Right lobe of liver (tissue), 6 donors: ENCODE measurements around the gene PRR3. TPM values are rescaled to one million over a fixed set of nuclear protein-coding genes. Genes with fewer than 3 reads are reported as not detected.
"Not testable (repeated sequence)": the region's sequence is repeated elsewhere in the genome, so short reads cannot be mapped to it uniquely, and the experiment has no call there.

Experiments
- ATAC-seq, 4 donors: fragments of 200-7000 bp; cut with Tn5 transposase; one replicate each; pipeline ENCODE4 v1.9.1; 2020; ENCODE audit warnings: mild to moderate bottlenecking in 4 of 4, moderate library complexity in 4 of 4
- DNase-seq, 3 donors: peaks; one replicate each; pipeline ENCODE4 v3.0.0-alpha.2; 2020
- H3K27ac ChIP-seq, 3 donors: fragments of 200-600 bp; one replicate each; pipeline ENCODE4 v1.8.0; 2022
- H3K27me3 ChIP-seq, 2 donors: fragments of 200-600 bp; one replicate each; pipeline ENCODE4 v1.8.0; 2022
- H3K36me3 ChIP-seq, 4 donors: fragments of 200-600 bp; sonication (generic) in 1 of 4; one replicate each; pipeline versions ENCODE4 v1.5.1 to v1.8.0; 2017 to 2022; ENCODE audit warnings: control low read depth in 1 of 4
- H3K4me1 ChIP-seq, 4 donors: fragments of 200-600 bp; sonication (generic) in 1 of 4; one replicate each; pipeline versions ENCODE4 v1.5.1 to v1.8.0; 2017 to 2022; ENCODE audit warnings: control low read depth in 1 of 4
- H3K4me3 ChIP-seq, 3 donors: fragments of 200-600 bp; one replicate each; pipeline ENCODE4 v1.8.0; 2022
- H3K9me3 ChIP-seq, 4 donors: fragments of 200-600 bp; sonication (generic) in 1 of 4; one replicate each; pipeline versions ENCODE4 v1.5.1 to v1.8.0; 2017 to 2022; ENCODE audit warnings: control low read depth in 1 of 4
- POLR2A ChIP-seq: fragments of 450-650 bp; IDR thresholded peaks from one replicate; pipeline ENCODE4 v1.6.1; 2017; ENCODE audit warnings: antibody characterized with exemption, mild to moderate bottlenecking
- WGBS: methylation state at CpG from one replicate; pipeline ENCODE4 v1.1.6; 2018; ENCODE audit warnings: low coverage, low lambda C conversion rate; ENCODE audit not compliant: insufficient coverage; ENCODE audit errors: missing lambda C conversion rate; 5-methylcytosine and 5-hydroxymethylcytosine counted together
- intact Hi-C, 2 donors: fragments of 100-400 bp; cut with DNase I; formaldehyde crosslinking; loops; one replicate each; pipeline versions ENCODE4 v1.11.2 to v1.14.1; 2022
- total RNA-seq, 6 experiments: library from RNA; depleted of rRNA in 2 of 6; stranded (reverse); fragments of >200 nt in 2 of 6; fragmentation: NEBNext Ultra II Directional in 3 of 6; extraction: Animal tissue kit (Norgen Biotek cat#: 25700) in 3 of 6; gene quantifications; one replicate each; pipeline versions ENCODE4 v1.1.0 to v1.2.4, GENCODE V29; 2016 to 2023
- TF ChIP-seq, protein P1 (sequence below), 4 donors: fragments of 200-600 bp in 3 of 4; fragments of 450-650 bp in 1 of 4; IDR thresholded peaks; one replicate each; pipeline versions ENCODE4 v1.5.1 to v1.8.0; 2016 to 2022; ENCODE audit warnings: antibody characterized with exemption in 4 of 4, mild to moderate bottlenecking in 2 of 4
- donor health status: DM: no; HTN: yes; CAD: no.
- donor health status: DM: no; HTN: no; CAD: no.
- donor health status: DM: no; HTN: no; CAD: no.
- donor health status: DM: no; HTN: yes; CAD: no.
- donor health status: DM: no; HTN: yes; CAD: no.

Gene PRR3
- total RNA-seq, 6 experiments from 2014 or later = 2.3 to 3.8 (median 2.6) TPM

DNA sequence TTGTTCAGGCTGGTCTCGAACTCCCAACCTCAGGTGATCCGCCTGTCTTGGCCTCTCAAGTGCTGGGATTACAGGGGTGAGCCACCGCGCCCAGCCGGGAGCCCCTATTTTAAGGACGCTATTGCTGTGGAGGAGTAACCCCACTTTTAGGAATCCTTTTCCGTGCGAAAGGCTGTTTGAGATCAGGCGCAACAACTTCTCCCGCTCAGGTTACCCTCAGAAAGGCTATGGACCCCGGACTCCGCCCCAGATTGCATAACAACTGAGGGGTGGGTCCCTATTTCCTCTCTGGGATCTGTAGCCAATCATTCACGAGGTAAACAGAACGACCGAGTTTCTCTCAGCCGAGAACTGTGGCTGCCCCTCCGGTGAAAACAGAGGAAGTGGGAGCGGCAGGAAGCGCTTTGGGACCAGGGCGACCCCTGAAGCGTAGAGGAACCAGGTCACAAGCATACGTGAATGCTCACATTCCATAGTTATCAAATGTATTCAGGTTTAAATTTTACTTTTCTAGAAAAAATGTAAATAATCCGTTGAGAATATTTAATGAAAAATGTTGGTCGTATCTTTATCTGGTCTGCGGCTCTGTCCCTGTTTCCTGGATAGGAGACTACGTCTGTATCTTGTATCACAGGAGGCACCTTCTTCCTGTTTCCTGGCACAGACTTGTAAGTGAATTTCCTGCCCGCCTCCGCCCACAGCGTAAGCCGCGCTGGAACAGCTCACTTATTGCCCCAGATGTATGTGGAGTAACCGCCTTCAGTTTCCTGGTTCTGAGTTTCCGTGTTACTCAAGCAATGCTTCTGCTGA is 40.9 kb upstream of the PRR3 start:
- DNase-seq (peak; percentile 88 to 96 (median 91)), ATAC-seq (peak; percentile 94 to 97 (median 96))
- H3K4me3 ChIP-seq = peak overlapping the region; percentile 38 to 55 (median 51)
- 2% methylated on average over 23 of the region's 33 CpGs for WGBS
- H3K36me3 ChIP-seq = no peaks in the 10 kb centered on the region
- no peaks in the 10 kb centered on the region for H3K27me3 ChIP-seq
- H3K9me3 ChIP-seq = no peaks in the 10 kb centered on the region
- H3K27ac ChIP-seq = peak overlapping the region; percentile 89 to 99 (median 96)
- peaks cover 0 to 9% (median 0%) of the 10 kb centered on the region in 4 donors for H3K4me1 ChIP-seq
- TF ChIP-seq, protein P1, sequence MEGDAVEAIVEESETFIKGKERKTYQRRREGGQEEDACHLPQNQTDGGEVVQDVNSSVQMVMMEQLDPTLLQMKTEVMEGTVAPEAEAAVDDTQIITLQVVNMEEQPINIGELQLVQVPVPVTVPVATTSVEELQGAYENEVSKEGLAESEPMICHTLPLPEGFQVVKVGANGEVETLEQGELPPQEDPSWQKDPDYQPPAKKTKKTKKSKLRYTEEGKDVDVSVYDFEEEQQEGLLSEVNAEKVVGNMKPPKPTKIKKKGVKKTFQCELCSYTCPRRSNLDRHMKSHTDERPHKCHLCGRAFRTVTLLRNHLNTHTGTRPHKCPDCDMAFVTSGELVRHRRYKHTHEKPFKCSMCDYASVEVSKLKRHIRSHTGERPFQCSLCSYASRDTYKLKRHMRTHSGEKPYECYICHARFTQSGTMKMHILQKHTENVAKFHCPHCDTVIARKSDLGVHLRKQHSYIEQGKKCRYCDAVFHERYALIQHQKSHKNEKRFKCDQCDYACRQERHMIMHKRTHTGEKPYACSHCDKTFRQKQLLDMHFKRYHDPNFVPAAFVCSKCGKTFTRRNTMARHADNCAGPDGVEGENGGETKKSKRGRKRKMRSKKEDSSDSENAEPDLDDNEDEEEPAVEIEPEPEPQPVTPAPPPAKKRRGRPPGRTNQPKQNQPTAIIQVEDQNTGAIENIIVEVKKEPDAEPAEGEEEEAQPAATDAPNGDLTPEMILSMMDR (IDR thresholded peaks at IDR 0.05) = no peak
- TF ChIP-seq POLR2A = peak; percentile 77
- intact Hi-C loops = no loop called here

DNA sequence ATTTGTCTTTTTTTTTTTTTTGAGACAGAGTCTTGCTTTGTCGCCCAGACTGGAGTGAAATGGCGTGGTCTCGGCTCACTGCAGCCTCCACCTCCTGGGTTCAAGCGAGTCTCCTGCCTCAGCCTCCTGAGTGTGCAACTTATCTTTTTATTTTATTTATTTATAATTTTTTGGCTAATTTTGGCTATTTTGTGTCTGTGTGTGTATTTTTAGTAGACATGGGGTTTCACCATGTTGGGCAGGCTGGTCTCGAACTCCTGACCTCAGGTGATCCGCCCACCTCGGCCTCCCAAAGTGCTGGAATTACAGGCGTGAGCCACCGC is 40.4 kb upstream of the PRR3 start:
- H3K4me1 ChIP-seq, H3K27me3 ChIP-seq, H3K9me3 ChIP-seq, intact Hi-C loops, DNase-seq, ATAC-seq, H3K36me3 ChIP-seq: not testable (repeated sequence)
- peak overlapping the region; percentile 89 to 99 (median 96) for H3K27ac ChIP-seq
- WGBS = 39% methylated on average over 9 of the region's 9 CpGs
- H3K4me3 ChIP-seq = peak overlapping the region in 2 of 3 donors; percentile 51 to 55

DNA sequence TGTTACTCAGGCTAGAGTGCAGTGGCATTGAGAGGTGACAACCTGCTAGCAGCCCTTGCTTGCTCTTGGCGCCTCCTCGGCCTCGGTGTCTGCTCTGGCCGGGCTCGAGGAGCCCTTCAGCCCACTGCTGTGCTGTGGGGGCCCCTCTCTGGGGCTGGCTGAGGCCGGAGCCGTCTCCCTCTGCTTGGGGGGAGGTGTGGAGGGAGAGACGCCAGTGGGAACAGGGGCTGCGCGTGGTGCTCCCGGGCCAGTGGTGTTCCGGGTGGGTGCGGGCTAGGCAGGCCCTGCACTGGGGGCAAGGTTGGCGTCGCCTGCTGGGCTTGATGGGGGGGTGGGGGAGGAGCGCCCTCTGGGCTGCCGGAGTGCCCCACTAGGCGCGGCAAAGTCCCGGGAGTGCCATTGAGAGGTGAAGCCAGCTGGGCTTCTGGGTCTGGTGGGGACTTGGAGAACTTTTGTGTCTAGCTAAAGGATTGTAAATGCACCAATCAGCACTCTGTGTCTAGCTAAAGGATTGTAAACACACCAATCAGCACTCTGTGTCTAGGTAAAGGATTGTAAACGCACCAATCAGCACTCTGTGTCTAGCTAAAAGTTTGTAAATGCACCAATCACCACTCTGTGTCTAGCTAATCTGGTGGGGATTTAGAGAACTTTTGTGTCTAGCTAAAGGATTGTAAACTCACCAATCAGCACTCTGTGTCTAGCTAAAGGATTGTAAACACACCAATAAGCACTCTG is 39.2 kb upstream of the PRR3 start:
- DNase-seq = peak in 1 of 3 donors; percentile 35
- H3K9me3 ChIP-seq, H3K4me3 ChIP-seq, H3K4me1 ChIP-seq, H3K27me3 ChIP-seq, H3K27ac ChIP-seq, H3K36me3 ChIP-seq, intact Hi-C loops, ATAC-seq: not testable (repeated sequence)
- WGBS = 96% methylated on average over 6 of the region's 21 CpGs

DNA sequence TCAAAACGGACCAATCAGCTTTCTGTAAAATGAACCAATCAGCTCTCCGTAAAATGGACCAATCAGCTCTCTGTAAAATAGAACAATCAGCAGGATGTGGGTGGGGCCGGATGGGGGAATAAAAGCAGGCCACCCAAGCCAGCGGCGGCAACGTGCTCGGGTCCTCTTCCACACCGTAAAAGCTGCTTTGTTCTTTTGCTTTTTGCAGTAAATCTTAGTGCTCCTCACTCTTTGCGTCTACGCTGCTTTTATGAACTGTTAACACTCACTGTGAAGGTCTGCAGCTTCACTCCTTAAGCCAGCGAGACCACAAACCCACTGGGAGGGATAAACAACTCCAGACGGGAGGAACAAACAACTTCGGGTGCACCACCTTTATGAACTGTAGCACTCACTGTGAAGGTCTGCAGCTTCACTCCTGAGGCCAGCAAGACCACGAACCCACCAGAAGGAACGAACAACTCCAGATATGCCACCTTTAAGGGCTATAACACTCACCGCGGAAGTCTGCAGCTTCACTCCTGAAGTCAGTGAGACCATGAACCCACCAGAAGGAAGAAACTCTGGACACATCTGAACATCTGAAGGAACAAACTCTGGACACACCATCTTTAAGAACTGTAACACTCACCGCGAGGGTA is 38.5 kb upstream of the PRR3 start:
- 71% methylated on average over 16 of the region's 19 CpGs for WGBS
- intact Hi-C loops, H3K36me3 ChIP-seq: not testable (repeated sequence)

DNA sequence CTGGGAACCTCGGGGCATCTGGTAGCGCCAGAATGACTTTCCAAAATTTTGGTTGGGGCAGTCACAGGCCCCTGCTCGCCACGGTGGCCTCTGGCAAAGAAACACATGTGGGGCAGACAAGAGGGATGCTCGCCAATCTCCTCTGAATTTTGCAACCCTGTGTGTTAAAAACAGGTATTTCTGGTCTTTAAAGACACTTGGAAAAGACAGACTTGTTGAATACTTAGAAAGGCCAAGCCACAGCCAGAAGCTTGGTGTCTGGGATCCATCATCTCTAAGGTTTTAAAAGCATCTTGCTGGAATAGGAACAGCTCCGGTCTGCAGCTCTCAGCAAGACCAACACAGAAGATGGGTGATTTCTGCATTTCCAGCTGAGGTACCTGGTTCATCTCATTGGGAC is 36.6 kb upstream of the PRR3 start:
- ATAC-seq = no peak
- no peaks in the 10 kb centered on the region for H3K27me3 ChIP-seq
- no peaks in the 10 kb centered on the region for H3K9me3 ChIP-seq
- intact Hi-C loops = no loop called here
- H3K4me1 ChIP-seq = peaks cover 0 to 4% (median 0%) of the 10 kb centered on the region in 4 donors
- DNase-seq = no peak
- no peak overlapping the region for H3K4me3 ChIP-seq
- WGBS = 97% methylated on average over 5 of the region's 6 CpGs
- H3K27ac ChIP-seq = no peak overlapping the region
- H3K36me3 ChIP-seq = no peaks in the 10 kb centered on the region
- no peak for TF ChIP-seq POLR2A
- TF ChIP-seq, protein P1 (IDR thresholded peaks at IDR 0.05) = no peak

More for the DNA sequence above, 38.5 kb upstream of the PRR3 start:
- H3K4me3 ChIP-seq, DNase-seq, H3K9me3 ChIP-seq, ATAC-seq, H3K27ac ChIP-seq, H3K4me1 ChIP-seq, H3K27me3 ChIP-seq: not testable (repeated sequence)

DNA sequence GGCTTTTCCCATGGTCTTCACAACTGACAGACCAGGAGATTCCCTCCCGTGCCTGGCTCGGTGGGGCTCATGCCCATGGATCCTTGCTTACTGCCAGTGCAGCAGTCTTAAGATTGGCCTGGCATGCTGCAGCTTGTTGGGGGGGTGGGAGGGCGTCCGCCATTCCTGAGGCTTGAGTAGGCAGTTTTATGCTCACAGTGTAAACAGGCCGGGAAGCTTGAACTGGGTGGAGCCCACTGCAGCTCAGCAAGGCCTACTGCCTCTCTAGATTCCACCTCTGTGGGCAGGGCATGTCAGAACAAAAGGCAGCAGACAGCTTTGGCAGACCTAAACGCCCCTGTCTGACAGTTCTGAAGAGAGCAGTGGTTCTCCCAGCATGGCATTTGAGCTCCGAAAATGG is 36.0 kb upstream of the PRR3 start:
- WGBS = 87% methylated on average over 4 of the region's 7 CpGs
- DNase-seq, intact Hi-C loops, H3K4me3 ChIP-seq, H3K27me3 ChIP-seq, H3K27ac ChIP-seq, H3K36me3 ChIP-seq, H3K9me3 ChIP-seq, ATAC-seq, H3K4me1 ChIP-seq: not testable (repeated sequence)

DNA sequence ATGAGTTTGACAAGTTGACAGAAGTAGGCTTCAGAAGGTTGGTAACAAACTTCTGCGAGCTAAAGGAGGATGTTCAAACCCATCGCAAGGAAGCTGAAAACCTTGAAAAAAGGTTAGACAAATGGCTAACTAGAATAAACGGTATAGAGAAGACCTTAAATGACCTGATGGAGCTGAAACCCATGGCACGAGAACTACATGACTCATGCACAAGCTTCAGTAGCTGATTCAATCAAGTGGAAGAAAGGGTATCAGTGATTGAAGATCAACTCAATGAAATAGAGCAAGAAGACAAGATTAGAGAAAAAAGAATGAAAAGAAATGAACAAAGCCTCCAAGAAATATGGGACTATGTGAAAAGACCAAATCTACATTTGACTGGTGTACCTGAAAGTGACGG is 35.1 kb upstream of the PRR3 start:
- WGBS = 83% methylated on average over 4 of the region's 5 CpGs
- H3K27me3 ChIP-seq, H3K27ac ChIP-seq, H3K36me3 ChIP-seq, ATAC-seq, H3K9me3 ChIP-seq, H3K4me3 ChIP-seq, intact Hi-C loops, H3K4me1 ChIP-seq, DNase-seq: not testable (repeated sequence)

DNA sequence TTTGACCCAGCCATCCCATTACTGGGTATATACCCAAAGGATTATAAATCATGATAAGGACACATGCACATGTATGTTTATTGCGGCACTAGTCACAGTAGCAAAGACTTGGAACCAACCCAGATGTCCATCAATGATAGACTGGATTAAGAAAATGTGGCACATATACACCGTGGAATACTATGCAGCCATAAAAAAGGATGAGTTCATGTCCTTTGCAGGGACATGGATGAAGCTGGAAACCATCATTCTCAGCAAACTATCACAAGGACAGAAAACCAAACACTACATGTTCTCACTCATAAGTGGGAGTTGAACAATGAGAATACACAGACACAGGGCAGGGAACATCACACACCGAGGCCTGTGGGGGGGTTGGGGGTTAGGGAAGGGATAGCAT is 30.7 kb upstream of the PRR3 start:
- H3K9me3 ChIP-seq, H3K27me3 ChIP-seq, H3K36me3 ChIP-seq, intact Hi-C loops, ATAC-seq, H3K27ac ChIP-seq, DNase-seq, H3K4me3 ChIP-seq: not testable (repeated sequence)
- H3K4me1 ChIP-seq = peaks cover 0 to 26% (median 2%) of the 10 kb centered on the region in 4 donors
- 100% methylated on average over 2 of the region's 3 CpGs for WGBS

DNA sequence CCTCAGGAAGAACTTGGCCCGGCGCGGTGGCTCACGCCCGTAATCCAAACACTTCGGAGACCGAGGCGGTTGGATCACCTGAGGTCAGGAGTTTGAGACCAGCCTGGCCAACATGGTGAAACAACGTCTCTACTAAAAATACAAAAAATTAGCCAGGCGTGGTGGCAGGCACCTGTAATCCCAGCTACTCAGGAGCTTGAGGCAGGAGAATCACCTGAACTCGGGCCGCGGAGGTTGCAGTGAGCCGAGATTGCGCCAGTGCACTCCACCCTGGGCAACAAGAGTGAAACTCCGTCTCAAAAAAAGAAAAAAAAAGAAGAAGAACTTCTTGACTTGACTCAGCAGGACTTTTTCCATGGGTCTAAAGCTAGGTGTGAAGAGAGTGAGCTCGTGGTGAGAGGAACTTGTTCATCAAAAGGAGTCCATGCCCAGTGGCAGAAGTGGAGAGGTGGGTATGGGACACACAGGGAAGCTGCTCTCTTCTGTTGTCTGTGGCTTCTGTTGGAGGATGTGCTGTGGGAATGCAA is 27.7 kb upstream of the PRR3 start:
- H3K9me3 ChIP-seq, H3K36me3 ChIP-seq, DNase-seq, H3K27me3 ChIP-seq, ATAC-seq, intact Hi-C loops, H3K4me3 ChIP-seq: not testable (repeated sequence)
- peak overlapping the region; percentile 34 to 80 (median 59) for H3K27ac ChIP-seq
- WGBS = 74% methylated on average over 17 of the region's 17 CpGs
- peaks cover 0 to 31% (median 2%) of the 10 kb centered on the region in 4 donors for H3K4me1 ChIP-seq
